Fibroblast of mammary gland (primary cell): Measurements from ENCODE around the gene C2CD2.

Source experiments
- DNase-seq: peaks from one replicate; pipeline ENCODE4 v3.0.0-alpha.2; 2010; ENCODE audit warnings: low read depth
- H3K4me3 ChIP-seq: 2 replicates; pipeline ENCODE4 v1.5.1; 2011; ENCODE audit warnings: low read depth, mild to moderate bottlenecking, low read length, moderate library complexity; ENCODE audit not compliant: control insufficient read depth
- TF ChIP-seq, protein P1 (sequence below): conservative IDR thresholded peaks from 2 replicates; pipeline ENCODE4 v1.5.1; 2011; ENCODE audit warnings: low read depth, low read length, inconsistent platforms; ENCODE audit not compliant: control insufficient read depth, insufficient read depth

C2CD2 gene

DNA sequence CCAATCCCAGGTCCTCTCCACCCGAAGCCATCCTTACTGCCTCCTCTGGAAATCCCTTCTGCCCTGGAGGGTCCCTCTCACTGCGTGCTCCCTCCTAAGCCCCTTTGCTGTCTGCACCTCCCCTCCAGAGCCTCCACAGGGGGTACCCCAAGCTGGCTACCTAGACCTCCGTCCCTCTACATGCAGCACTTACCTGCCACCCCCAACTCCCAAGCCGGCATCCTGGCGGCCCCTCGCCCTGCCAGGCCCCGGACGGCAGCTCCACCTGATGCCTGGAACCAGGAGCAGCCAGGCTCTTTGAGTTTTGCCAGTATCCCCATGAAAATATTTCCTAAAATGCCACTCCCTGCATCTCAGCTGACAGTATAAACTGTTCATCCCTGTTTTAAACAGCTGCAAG, 78.7 kb downstream of the C2CD2 start:
- no peak for DNase-seq
- TF ChIP-seq, protein P1, sequence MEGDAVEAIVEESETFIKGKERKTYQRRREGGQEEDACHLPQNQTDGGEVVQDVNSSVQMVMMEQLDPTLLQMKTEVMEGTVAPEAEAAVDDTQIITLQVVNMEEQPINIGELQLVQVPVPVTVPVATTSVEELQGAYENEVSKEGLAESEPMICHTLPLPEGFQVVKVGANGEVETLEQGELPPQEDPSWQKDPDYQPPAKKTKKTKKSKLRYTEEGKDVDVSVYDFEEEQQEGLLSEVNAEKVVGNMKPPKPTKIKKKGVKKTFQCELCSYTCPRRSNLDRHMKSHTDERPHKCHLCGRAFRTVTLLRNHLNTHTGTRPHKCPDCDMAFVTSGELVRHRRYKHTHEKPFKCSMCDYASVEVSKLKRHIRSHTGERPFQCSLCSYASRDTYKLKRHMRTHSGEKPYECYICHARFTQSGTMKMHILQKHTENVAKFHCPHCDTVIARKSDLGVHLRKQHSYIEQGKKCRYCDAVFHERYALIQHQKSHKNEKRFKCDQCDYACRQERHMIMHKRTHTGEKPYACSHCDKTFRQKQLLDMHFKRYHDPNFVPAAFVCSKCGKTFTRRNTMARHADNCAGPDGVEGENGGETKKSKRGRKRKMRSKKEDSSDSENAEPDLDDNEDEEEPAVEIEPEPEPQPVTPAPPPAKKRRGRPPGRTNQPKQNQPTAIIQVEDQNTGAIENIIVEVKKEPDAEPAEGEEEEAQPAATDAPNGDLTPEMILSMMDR, result no peak
- H3K4me3 ChIP-seq, result no peak overlapping the region

DNA sequence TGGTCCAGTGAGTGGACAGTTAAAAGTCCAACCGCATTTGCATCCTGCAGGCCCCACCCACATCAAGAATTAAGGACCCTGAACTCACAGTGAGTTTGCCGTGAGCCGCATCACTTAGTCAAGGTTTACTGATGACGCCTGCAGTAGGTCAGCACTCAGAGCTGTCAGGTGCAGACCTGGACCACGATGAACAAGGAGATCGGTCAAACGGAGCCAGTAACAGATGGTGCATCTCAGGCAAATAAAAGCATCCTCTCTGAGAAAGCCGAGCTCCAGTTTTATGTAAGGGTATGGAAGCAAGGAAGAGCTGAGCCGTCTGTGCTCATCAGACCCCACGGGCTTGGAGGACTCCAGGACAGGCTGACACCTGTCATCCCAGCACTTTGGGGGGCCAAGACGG, 79.2 kb downstream of the C2CD2 start:
- TF ChIP-seq, protein P1, result no peak
- DNase-seq, result no peak
- no peak overlapping the region for H3K4me3 ChIP-seq

DNA sequence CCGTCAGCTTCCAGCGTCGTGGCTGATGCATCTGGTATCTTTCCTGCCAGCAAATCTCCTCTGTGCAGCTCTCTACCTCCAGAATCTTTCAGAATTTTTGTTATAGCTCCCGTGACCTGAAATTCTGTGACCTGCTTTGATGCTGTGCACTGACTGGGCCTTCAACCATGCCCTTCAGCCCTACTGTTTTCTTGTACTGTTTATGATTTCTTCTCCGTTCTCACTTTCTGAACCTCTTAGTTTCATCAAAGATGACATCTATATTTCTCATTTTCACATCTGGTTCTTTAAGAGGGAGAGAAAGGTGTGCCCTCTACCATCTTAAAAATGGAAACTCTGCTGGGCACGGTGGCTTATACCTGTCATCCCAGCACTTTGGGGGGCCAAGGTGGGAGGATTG, 80.4 kb downstream of the C2CD2 start:
- TF ChIP-seq, protein P1, result no peak
- no peak overlapping the region for H3K4me3 ChIP-seq
- no peak for DNase-seq

DNA sequence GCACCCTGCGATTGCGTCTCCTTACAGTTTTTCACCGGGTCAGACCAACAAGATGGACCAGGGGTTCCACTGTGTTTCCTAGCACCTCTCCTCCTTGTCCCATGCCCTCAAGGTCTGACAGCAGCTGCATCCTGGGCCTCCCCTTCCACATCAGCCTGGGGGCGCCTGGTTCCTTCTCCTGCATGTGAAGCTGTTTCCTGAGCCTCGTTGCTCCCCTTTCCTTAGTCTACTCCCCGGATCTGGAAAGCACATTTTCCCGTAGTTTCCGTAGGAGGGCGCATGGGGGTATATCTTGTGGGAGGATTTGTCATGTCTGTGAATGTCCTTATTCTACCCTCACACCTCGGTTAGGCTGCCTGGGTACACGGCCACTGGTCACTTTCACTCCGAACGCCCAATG, 80.8 kb downstream of the C2CD2 start:
- H3K4me3 ChIP-seq, result no peak overlapping the region
- no peak for DNase-seq
- TF ChIP-seq, protein P1, result no peak

DNA sequence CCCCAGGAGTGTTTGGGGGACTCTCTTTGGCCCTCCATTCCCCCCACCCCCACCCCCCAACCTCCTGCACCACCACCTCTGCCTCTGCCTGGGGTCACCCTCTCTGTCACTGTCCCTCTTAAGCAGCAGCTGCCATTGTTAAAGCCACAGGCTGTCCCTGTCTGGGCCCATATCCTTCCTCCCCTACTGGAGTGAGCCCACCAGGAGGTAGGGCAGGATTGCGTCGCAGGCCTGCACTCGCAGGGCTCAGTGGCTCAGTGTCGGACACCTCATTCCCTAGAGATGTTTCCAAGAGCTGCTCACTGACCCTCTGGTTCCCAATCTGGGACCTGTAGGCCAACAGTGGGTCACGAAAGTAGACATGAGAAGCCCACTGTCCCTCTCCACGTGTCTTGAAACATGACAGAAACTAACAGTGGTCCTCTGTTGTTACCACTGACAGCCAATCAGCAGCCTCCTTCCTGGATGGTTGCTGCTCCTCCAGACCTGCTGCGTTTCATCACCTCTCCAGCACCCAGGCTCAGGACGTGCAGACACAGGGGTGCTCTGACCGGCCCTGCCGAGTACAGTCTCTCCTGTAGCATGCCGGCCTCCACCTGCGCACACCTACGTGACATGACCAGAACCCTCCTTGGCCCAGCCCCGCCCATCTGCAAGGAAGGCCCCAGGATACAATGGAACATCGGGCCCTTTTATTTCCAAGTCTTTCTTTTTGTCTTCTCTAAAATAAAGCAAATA, 82.4 kb downstream of the C2CD2 start:
- no peak overlapping the region for H3K4me3 ChIP-seq
- TF ChIP-seq, protein P1, result no peak
- DNase-seq, result no peak

DNA sequence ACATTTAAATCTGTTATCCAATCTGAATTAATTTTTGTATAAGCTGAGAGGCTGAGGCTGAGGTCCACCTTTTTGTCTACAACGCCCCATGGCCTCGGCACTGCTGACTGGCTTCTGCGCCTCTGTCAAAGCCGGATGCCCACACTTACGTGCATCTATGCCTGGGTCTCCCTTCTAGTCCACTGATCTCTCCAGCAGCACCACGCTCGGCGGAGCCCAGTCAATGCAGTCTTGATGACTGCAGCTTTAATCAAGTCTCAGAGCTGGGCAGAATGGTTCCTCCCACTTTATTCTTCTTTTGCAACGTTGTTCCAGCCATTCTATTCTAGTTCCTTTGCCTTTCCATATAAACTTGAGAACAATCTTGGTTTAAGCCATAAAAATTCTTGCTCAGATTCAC, 84.0 kb downstream of the C2CD2 start:
- TF ChIP-seq, protein P1, result no peak
- no peak for DNase-seq
- no peak overlapping the region for H3K4me3 ChIP-seq
